ENCODE measurements around the gene TMEM187.

- TF ChIP-seq POLR2AphosphoS5 (IDR thresholded peaks at IDR 0.05; ENCODE audit: low read depth): no peak
- TF ChIP-seq CTCF (IDR thresholded peaks at IDR 0.05; ENCODE audit: insufficient read depth, low read length): no peak
- no peak for TF ChIP-seq REST (IDR thresholded peaks at IDR 0.05; ENCODE audit: insufficient replicate concordance, low read depth)
These were observed 17.6 kb downstream of the TMEM187 start for GRCh38 chrX:153989973-153990655.

Data from HL-60 (cell line).